Activated T-cell treated with anti-CD3 and anti-CD28 coated beads, Interleukin-2, amount 50 U/mL, for 1 hour (primary cell): ENCODE data around the gene CEP290.
"Not testable (repeated sequence)": the region's sequence is repeated elsewhere in the genome, so short reads cannot be mapped to it uniquely, and the experiment has no call there.

ENCODE experiments used
- DNase-seq: peaks from one replicate; pipeline ENCODE4 v3.0.0-alpha.2; 2020

Gene CEP290

DNA sequence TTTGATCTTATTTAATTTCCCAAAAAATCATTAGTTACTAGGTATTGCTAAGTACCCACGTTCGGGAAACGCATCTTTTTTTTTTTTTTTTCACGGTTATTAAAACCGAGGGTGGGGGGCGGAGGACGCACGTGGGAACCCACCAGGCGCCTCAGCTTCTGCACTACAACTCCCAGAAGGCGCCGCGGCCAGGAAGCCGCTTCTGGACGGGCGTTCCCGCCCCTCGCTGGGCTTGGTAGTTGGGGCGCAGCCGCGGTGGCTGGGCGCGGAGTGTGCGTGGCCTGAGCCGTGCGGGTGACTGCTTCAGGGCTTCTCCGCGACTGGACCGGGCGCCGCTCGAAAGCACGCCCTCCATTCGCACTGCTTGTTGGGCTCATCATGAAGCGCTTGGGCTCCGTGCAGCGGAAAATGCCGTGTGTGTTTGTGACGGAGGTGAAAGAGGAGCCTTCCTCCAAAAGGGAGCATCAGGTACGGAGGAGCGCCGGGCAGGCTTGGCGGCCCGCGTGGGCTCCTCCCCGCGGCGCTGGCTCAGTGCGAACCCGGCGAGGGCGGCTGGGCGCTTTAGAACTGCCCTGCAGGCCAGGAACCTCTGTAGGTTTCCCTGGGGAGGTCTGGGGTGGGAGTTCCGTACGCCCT, 106.5 kb downstream of the CEP290 start:
- peak; percentile 86 for DNase-seq

DNA sequence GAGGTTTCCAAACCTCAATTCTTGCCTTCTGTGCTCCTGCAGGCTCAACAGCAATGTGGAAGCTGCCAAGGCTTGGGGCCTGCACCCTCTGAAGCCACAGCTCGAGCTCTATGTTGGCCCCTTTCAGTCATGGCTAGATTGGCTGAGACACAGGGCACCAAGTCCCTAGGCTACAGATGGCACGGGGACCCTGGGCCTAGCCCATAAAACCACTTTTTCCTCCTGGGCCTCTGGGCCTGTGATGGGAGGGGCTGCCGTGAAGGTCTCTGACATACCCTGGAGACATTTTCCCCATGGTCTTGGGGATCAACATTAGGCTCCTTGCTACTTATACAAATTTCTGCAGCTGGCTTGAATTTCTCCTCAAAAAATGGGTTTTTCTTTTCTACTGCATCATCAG, 110.7 kb downstream of the CEP290 start:
- not testable (repeated sequence) for DNase-seq

DNA sequence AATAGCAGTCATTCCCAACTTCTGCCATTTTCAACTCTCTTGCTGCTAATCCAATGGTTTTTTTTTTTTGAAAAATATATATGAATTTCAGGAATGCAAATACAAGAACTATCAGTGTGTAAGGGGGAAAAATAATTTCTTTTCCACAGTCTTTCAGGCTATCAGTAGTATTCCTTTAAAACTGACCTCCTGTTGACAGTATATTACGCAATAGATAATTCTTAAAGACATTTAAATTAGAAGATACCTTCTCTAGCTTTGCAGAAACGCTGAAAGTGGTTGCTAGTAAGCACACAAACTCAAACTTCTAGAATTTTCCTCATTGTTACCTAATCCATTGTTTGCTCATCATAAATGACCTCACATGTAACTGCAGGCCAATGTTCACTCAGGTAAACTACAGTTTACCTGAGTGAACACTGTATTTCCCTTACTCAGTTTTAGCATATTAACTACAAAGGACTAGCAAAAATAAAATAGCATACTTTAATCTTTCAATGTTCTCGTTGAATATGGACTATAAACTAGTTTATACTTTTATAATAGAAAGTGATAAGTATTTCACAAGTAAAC, 112.7 kb downstream of the CEP290 start, which contains the start of gene C12orf50:
Gene C12orf50, minus strand, starts transcription at position 309 of the 573 bp plus-strand sequence. CDS start 2,439 bp downstream, outside the sequence.
- DNase-seq, result no peak

DNA sequence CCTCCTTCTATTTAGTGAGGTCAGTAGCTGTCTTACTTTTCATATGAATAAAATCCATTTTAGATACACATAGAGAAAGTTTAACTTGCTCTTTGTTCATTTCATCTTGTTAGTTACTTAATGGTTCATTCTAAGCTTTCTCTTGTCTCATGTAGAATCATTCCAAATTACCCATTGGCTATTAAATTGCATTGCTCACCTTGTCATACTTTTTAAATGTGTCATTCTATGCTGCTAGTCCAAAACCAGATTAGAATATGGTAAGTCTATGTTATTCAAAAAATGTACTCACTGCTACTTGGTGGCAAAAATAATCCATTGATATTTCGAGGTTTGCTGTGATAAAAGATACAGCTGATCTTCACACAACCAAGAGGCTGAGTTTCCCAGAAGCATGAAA, 115.7 kb downstream of the CEP290 start:
- no peak for DNase-seq

DNA sequence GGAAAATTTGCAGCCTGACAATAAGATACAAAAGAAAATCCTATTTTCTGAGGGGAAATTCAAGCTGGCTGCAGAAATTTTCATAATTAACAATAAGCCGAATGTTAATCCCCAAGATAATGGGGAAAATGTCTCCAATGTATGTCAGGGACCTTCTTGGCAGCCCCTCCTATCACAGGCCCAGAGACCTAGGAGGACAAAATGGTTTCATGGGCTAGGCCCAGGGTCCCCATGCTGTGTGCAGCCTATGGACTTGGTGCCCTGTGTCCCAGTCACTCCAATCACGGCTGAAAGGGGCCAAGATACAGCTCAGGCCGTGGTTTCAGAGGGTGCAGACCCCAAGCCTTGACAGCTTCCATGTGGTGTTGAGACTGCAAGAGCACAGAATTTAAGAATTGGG, 123.9 kb downstream of the CEP290 start:
- DNase-seq, result no peak

DNA sequence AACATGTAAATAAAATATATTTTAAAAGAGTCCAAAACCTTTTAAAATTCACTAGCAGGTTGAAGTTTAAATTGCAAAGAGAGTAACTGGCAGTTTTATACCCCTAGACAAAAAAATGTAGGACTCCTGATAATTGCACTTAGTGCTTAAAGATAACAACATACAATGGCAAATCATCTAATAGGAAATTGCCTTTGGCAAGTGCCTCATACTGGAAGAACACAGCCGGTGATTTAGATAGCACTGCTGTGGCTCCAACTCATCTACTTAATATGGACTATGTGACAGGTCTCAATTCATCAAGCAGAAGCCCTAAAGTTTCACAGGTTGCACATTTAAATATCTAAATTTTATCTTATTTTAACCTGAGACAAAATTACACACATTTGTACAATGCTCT, 126.1 kb downstream of the CEP290 start:
- DNase-seq, result no peak

DNA sequence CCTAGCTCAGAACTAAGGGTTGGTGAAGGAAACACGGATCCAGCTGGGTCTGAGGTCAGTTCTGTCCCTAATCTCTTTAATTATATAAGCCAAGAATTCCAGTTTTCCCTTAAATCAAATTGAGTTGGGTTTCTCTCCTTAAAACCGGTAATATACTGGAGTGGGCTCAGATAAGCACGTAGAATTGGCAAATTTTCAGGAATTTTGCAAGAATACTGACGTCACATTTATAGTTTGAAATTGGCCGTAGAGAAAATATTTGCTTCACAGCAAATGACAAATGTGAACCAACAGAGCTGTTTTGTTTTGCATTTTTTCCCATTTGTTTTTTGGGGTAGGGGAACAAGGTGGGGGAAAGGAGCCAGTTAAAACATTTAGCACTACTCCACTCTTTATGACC, 130.1 kb downstream of the CEP290 start:
- no peak for DNase-seq

DNA sequence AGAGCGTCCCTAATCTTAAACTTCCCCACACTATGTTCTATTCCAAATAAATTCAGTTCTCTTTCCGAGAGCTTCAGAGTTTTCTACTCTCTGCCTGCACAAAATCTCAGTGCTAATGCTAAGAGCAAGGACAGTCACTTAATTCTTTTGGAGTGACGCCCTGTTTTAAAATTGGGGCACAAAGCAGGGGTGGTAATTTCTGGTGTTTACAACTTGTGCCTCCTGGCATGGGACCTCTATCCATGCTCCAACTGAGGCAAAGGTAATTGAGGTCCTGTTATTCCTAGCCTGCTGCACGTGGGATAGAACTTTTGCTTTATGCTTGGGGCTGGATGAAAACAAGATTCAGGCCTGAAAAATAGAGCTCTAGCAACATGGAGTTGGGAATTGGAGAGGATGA, 135.5 kb downstream of the CEP290 start:
- no peak for DNase-seq

DNA sequence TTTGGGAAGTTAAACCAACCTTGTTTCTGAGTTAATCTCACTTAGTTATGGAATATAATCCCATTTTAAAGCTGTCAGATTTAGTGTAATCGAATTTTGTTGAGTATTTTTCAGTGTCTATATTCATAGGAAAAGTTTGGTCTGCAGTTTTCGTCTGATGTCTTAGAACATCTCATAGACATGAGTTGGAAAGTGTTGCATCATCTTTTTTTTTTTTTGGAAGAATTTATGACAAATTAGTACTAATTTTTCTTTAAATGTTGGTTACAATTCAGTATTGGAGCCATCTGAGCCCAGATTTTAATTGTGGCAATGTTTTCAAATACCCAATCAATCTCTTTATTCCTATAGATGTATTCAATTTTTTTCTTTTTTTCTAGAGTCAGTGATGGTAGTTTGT, 140.6 kb downstream of the CEP290 start:
- DNase-seq, result no peak
